Measurements from ENCODE around the gene RNF13.

DNA sequence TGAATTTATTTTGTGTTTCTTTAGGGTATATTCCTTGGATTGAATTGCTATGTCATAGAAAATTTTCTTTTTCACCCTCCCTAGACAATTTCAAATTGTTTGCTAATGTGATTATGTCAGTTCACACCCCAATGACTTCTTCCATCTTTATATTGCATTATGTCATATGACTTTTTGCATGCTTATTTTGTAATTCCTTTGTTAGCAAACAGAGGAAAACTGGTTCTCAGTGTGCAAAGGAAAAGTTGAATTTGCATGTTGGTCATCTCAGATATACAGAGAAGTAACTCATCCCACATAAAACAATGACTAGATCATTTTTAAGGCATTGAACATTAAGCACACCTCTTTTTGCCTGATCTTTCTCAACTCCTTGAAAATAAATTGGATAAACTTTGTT, 3.3 kb upstream of the RNF13 start:
- TF ChIP-seq ZNF70 (CRISPR knock-in tag; IDR thresholded peaks at IDR 0.05) (no peak), ZC3H10 (CRISPR knock-in tag; IDR thresholded peaks at IDR 0.05) (no peak), RARB (CRISPR knock-in tag; IDR thresholded peaks at IDR 0.05) (no peak), ARNTL (CRISPR knock-in tag; IDR thresholded peaks at IDR 0.05; ENCODE audit: borderline replicate concordance, low read depth) (no peak), ZFP3 (CRISPR knock-in tag; IDR thresholded peaks at IDR 0.05) (no peak), CSDC2 (CRISPR knock-in tag; IDR thresholded peaks at IDR 0.05) (no peak), ZNF565 (CRISPR knock-in tag; conservative IDR thresholded peaks at IDR 0.05; ENCODE audit: low read depth) (no peak)
- TF ChIP-seq, protein P1, sequence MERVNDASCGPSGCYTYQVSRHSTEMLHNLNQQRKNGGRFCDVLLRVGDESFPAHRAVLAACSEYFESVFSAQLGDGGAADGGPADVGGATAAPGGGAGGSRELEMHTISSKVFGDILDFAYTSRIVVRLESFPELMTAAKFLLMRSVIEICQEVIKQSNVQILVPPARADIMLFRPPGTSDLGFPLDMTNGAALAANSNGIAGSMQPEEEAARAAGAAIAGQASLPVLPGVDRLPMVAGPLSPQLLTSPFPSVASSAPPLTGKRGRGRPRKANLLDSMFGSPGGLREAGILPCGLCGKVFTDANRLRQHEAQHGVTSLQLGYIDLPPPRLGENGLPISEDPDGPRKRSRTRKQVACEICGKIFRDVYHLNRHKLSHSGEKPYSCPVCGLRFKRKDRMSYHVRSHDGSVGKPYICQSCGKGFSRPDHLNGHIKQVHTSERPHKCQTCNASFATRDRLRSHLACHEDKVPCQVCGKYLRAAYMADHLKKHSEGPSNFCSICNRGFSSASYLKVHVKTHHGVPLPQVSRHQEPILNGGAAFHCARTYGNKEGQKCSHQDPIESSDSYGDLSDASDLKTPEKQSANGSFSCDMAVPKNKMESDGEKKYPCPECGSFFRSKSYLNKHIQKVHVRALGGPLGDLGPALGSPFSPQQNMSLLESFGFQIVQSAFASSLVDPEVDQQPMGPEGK (CRISPR knock-in tag; IDR thresholded peaks at IDR 0.05; ENCODE audit: borderline replicate concordance), result no peak
- TF ChIP-seq, protein P2, sequence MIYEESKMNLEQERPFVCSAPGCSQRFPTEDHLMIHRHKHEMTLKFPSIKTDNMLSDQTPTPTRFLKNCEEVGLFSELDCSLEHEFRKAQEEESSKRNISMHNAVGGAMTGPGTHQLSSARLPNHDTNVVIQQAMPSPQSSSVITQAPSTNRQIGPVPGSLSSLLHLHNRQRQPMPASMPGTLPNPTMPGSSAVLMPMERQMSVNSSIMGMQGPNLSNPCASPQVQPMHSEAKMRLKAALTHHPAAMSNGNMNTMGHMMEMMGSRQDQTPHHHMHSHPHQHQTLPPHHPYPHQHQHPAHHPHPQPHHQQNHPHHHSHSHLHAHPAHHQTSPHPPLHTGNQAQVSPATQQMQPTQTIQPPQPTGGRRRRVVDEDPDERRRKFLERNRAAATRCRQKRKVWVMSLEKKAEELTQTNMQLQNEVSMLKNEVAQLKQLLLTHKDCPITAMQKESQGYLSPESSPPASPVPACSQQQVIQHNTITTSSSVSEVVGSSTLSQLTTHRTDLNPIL (CRISPR knock-in tag; IDR thresholded peaks at IDR 0.05; ENCODE audit: low read depth), result no peak
- TF ChIP-seq, protein P3, sequence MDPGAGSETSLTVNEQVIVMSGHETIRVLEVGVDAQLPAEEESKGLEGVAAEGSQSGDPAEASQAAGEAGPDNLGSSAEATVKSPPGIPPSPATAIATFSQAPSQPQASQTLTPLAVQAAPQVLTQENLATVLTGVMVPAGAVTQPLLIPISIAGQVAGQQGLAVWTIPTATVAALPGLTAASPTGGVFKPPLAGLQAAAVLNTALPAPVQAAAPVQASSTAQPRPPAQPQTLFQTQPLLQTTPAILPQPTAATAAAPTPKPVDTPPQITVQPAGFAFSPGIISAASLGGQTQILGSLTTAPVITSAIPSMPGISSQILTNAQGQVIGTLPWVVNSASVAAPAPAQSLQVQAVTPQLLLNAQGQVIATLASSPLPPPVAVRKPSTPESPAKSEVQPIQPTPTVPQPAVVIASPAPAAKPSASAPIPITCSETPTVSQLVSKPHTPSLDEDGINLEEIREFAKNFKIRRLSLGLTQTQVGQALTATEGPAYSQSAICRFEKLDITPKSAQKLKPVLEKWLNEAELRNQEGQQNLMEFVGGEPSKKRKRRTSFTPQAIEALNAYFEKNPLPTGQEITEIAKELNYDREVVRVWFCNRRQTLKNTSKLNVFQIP (CRISPR knock-in tag; IDR thresholded peaks at IDR 0.05; ENCODE audit: borderline replicate concordance, low read depth), result no peak

Measured in SK-N-SH treated with all-trans-retinoic acid at 6 μM for 48 hours (cell line).